Activated naive CD8-positive, alpha-beta T cell treated with anti-CD3 and anti-CD28 coated beads, Interleukin-2, amount 50 U/mL, for 24 hours (primary cell): ENCODE results near the gene GSTO1.

Experiments
- ATAC-seq: fragments of 150-1000 bp; cut with Tn5 transposase; one replicate; pipeline ENCODE4 v1.10.0; 2021
- DNase-seq: peaks from one replicate; pipeline ENCODE4 v3.0.0; 2021
- H3K27ac Mint-ChIP-seq: one replicate; pipeline ENCODE4 v1.8.0; 2021; ENCODE audit warnings: mild to moderate bottlenecking, mixed read lengths
- H3K27me3 Mint-ChIP-seq: one replicate; pipeline ENCODE4 v1.8.0; 2021; ENCODE audit warnings: mixed read lengths
- H3K36me3 Mint-ChIP-seq: one replicate; pipeline ENCODE4 v1.8.0; 2021; ENCODE audit warnings: low read depth, mixed read lengths
- H3K4me1 Mint-ChIP-seq: one replicate; pipeline ENCODE4 v1.8.0; 2021; ENCODE audit warnings: mixed read lengths
- H3K4me3 Mint-ChIP-seq: one replicate; pipeline ENCODE4 v1.8.0; 2021; ENCODE audit warnings: mild to moderate bottlenecking, moderate library complexity, mixed read lengths
- H3K9me3 Mint-ChIP-seq: one replicate; pipeline ENCODE4 v1.8.0; 2021; ENCODE audit warnings: mixed read lengths

Gene GSTO1

GRCh38 chr10:104315486-104315921 is 60.8 kb downstream of the GSTO1 start:
- no peak overlapping the region for H3K4me3 Mint-ChIP-seq
- no peaks in the 10 kb centered on the region for H3K27me3 Mint-ChIP-seq
- H3K27ac Mint-ChIP-seq, result no peak overlapping the region
- no peak for DNase-seq
- H3K4me1 Mint-ChIP-seq, result peaks cover 31% of the 10 kb centered on the region
- H3K36me3 Mint-ChIP-seq, result peaks cover 31% of the 10 kb centered on the region
- no peaks in the 10 kb centered on the region for H3K9me3 Mint-ChIP-seq
- ATAC-seq, result no peak

GRCh38 chr10:104316321-104317099 is 61.8 kb downstream of the GSTO1 start:
- H3K4me1 Mint-ChIP-seq, result peaks cover 37% of the 10 kb centered on the region
- no peak overlapping the region for H3K4me3 Mint-ChIP-seq
- H3K27ac Mint-ChIP-seq, result no peak overlapping the region
- ATAC-seq (no peak), DNase-seq (no peak)
- peaks cover 25% of the 10 kb centered on the region for H3K36me3 Mint-ChIP-seq
- H3K9me3 Mint-ChIP-seq, result no peaks in the 10 kb centered on the region
- no peaks in the 10 kb centered on the region for H3K27me3 Mint-ChIP-seq
